ENCODE measurements around the gene PNMT.

DNA sequence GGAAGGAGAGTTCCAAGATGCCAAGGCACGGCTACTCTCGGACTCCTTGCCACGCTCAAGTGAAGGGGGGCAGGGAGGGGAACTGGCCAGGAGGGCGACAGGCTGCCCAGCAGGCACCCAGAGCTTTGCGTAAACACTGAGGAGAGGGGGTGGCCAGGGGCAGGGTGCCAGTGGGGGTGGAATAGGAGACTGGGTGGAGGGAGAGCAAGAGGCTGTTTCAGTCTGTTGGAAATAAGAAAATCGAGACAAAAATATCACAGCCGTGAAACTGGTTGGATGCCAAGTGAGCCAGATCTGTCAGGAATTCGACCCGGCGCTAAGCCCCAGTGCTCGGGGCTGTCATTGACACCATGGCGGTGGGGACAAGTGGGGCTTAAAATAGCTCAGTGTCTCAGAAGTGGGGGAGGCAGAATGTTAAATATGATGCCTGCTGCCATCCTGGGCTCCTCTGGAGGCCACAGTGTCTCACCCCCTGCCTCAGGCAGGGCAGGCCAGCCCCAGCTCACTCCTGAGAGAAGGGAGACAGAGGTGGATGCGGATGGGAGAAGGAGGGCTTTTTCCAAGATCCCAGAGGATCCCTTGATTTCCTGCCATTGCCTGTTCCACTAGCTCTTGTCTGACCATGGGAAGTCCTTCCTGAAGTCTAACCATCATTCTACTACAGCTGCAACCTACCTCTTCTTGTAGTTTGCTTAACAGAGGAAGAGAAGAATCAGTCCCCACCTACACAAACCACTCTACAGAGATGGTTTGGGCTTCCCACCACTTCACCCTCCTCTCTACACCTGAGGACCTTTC, 9.5 kb downstream of the PNMT start:
- TF ChIP-seq, protein P1, sequence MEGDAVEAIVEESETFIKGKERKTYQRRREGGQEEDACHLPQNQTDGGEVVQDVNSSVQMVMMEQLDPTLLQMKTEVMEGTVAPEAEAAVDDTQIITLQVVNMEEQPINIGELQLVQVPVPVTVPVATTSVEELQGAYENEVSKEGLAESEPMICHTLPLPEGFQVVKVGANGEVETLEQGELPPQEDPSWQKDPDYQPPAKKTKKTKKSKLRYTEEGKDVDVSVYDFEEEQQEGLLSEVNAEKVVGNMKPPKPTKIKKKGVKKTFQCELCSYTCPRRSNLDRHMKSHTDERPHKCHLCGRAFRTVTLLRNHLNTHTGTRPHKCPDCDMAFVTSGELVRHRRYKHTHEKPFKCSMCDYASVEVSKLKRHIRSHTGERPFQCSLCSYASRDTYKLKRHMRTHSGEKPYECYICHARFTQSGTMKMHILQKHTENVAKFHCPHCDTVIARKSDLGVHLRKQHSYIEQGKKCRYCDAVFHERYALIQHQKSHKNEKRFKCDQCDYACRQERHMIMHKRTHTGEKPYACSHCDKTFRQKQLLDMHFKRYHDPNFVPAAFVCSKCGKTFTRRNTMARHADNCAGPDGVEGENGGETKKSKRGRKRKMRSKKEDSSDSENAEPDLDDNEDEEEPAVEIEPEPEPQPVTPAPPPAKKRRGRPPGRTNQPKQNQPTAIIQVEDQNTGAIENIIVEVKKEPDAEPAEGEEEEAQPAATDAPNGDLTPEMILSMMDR (IDR thresholded peaks at IDR 0.05) = no peak
- TF ChIP-seq POLR2A (IDR thresholded peaks at IDR 0.05) = no peak
